Loucy (cell line): ENCODE results near the gene SEC14L2.

Experiments
- H2AFZ ChIP-seq: fragments of 200-600 bp; sonication (generic); 2 replicates; pipeline ENCODE4 v1.6.0; 2016; ENCODE audit warnings: antibody characterized with exemption, mild to moderate bottlenecking, low read length, moderate library complexity
- H3F3A ChIP-seq: fragments of 200-600 bp; 2 replicates; pipeline ENCODE4 v1.6.0; 2016; ENCODE audit warnings: antibody characterized with exemption, low read depth, mild to moderate bottlenecking
- H3K27me3 ChIP-seq: fragments of 200-600 bp; sonication (generic); 2 replicates; pipeline ENCODE4 v1.6.1; 2014; ENCODE audit warnings: low read length, mild to moderate bottlenecking; ENCODE audit not compliant: insufficient read depth, poor library complexity, severe bottlenecking
- H3K36me3 ChIP-seq: fragments of 200-600 bp; sonication (generic); 2 replicates; pipeline ENCODE4 v1.6.1; 2016; ENCODE audit warnings: low read length; ENCODE audit not compliant: insufficient read depth
- H3K4me1 ChIP-seq: fragments of 200-600 bp; sonication (generic); 2 replicates; pipeline ENCODE4 v1.5.1; 2014; ENCODE audit warnings: low read length, mild to moderate bottlenecking; ENCODE audit not compliant: insufficient read depth, poor library complexity, severe bottlenecking
- H3K4me2 ChIP-seq: fragments of 200-600 bp; sonication (generic); 2 replicates; pipeline ENCODE4 v1.6.0; 2014; ENCODE audit warnings: antibody characterized with exemption, low read length, low read depth, mild to moderate bottlenecking; ENCODE audit not compliant: poor library complexity, severe bottlenecking
- H3K4me3 ChIP-seq: fragments of 200-600 bp; sonication (generic); 2 replicates; pipeline ENCODE4 v1.5.1; 2014; ENCODE audit warnings: low read length, mild to moderate bottlenecking, mixed read lengths; ENCODE audit not compliant: poor library complexity, severe bottlenecking
- H3K79me2 ChIP-seq: fragments of 200-600 bp; sonication (generic); 2 replicates; pipeline ENCODE4 v1.6.1; 2014; ENCODE audit warnings: low read length; ENCODE audit not compliant: insufficient read depth
- H3K9ac ChIP-seq: fragments of 200-600 bp; sonication (generic); 2 replicates; pipeline ENCODE4 v1.6.0; 2014; ENCODE audit warnings: mild to moderate bottlenecking, low read depth, low read length, moderate library complexity; ENCODE audit not compliant: poor library complexity, severe bottlenecking
- H3K9me2 ChIP-seq: fragments of 200-600 bp; sonication (generic); replicated peaks from 2 replicates; pipeline ENCODE4 v1.6.1; 2016; ENCODE audit warnings: low read depth, low read length, mixed read lengths
- H3K9me3 ChIP-seq: fragments of 200-600 bp; sonication (generic); 2 replicates; pipeline ENCODE4 v1.6.1; 2014; ENCODE audit warnings: mild to moderate bottlenecking, antibody characterized with exemption, low read length, low read depth; ENCODE audit not compliant: insufficient read depth
- H4K20me1 ChIP-seq: fragments of 200-600 bp; sonication (generic); 2 replicates; pipeline ENCODE4 v1.6.0; 2014; ENCODE audit warnings: antibody characterized with exemption, low read length, mild to moderate bottlenecking; ENCODE audit not compliant: insufficient read depth, poor library complexity, severe bottlenecking
- CTCF ChIP-seq: fragments of 200-600 bp; sonication (generic); conservative IDR thresholded peaks from 2 replicates; pipeline ENCODE4 v1.5.1; 2014; ENCODE audit warnings: mild to moderate bottlenecking, antibody characterized with exemption, low read length
- EZH2phosphoT487 ChIP-seq: fragments of 200-600 bp; IDR thresholded peaks from 2 replicates; pipeline ENCODE4 v1.6.1; 2018; ENCODE audit warnings: antibody characterized with exemption, mild to moderate bottlenecking, moderate library complexity, borderline replicate concordance

The SEC14L2 gene

GRCh38 chr22:30365891-30366290 lies 30.9 kb upstream of the SEC14L2 start:
- Histone ChIP-seq H3K36me3 (no peaks in the 10 kb centered on the region), H4K20me1 (no peaks in the 10 kb centered on the region), H3K79me2 (no peaks in the 10 kb centered on the region), H3K9me2 (no peaks in the 10 kb centered on the region), H3K27me3 (no peaks in the 10 kb centered on the region), H3K4me1 (no peaks in the 10 kb centered on the region), H3K9me3 (no peaks in the 10 kb centered on the region), H3K9ac (no peak overlapping the region), H3K4me3 (no peak overlapping the region), H2AFZ (no peak overlapping the region), H3F3A (no peaks in the 10 kb centered on the region), H3K4me2 (no peak overlapping the region)
- TF ChIP-seq CTCF (no peak), EZH2phosphoT487 (no peak)

GRCh38 chr22:30368420-30368819 lies 28.4 kb upstream of the SEC14L2 start:
- H3K4me1 ChIP-seq: no peaks in the 10 kb centered on the region
- H3F3A ChIP-seq: no peaks in the 10 kb centered on the region
- no peaks in the 10 kb centered on the region for H3K79me2 ChIP-seq
- H3K9me3 ChIP-seq: no peaks in the 10 kb centered on the region
- no peak overlapping the region for H2AFZ ChIP-seq
- no peak overlapping the region for H3K4me3 ChIP-seq
- no peaks in the 10 kb centered on the region for H3K9me2 ChIP-seq
- H3K36me3 ChIP-seq: no peaks in the 10 kb centered on the region
- TF ChIP-seq EZH2phosphoT487 (no peak), CTCF (no peak)
- H4K20me1 ChIP-seq: no peaks in the 10 kb centered on the region
- no peak overlapping the region for H3K4me2 ChIP-seq
- no peaks in the 10 kb centered on the region for H3K27me3 ChIP-seq
- H3K9ac ChIP-seq: no peak overlapping the region

GRCh38 chr22:30370641-30371230 lies 26.1 kb upstream of the SEC14L2 start:
- Histone ChIP-seq H3K4me1 (no peaks in the 10 kb centered on the region), H3K9me3 (no peaks in the 10 kb centered on the region), H3K36me3 (no peaks in the 10 kb centered on the region), H3K9me2 (no peaks in the 10 kb centered on the region), H3K4me3 (no peak overlapping the region), H4K20me1 (no peaks in the 10 kb centered on the region), H2AFZ (no peak overlapping the region), H3K4me2 (no peak overlapping the region), H3K27me3 (no peaks in the 10 kb centered on the region), H3F3A (no peaks in the 10 kb centered on the region), H3K79me2 (no peaks in the 10 kb centered on the region), H3K9ac (no peak overlapping the region)
- TF ChIP-seq CTCF (no peak), EZH2phosphoT487 (no peak)
